DND-41 (cell line): ENCODE results near the gene SOWAHA.
"Not testable (repeated sequence)": the region's sequence is repeated elsewhere in the genome, so short reads cannot be mapped to it uniquely, and the experiment has no call there.

ENCODE experiments used
- EZH2 ChIP-seq: IDR thresholded peaks from 3 replicates; pipeline ENCODE4 v1.6.1; 2012; ENCODE audit warnings: borderline replicate concordance, low read depth, mild to moderate bottlenecking, moderate library complexity, low read length, inconsistent platforms; ENCODE audit not compliant: severe bottlenecking
- TF ChIP-seq, protein P1 (sequence below): IDR thresholded peaks from 2 replicates; pipeline ENCODE4 v1.5.1; 2012; ENCODE audit warnings: borderline replicate concordance, low read length, moderate library complexity, mild to moderate bottlenecking; ENCODE audit not compliant: poor library complexity, severe bottlenecking; ENCODE audit errors: extremely low read depth

DNA sequence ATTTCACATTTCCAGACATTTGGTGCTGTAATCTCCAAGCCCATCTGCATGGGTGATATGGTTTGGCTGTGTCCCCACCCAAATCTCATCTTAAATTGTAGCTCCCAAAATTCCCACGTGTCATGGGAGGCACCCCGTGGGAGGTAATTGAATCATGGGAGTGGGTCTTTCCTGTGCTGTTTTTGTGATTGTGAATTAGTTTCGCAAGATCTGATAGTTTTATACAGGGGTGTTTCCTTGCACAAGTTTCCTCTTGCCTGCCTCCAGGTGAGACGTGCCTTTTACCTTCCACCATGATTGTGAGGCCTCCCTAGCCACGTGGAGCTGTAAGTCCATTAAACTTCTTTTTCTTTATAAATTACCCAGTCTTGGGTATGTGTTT, 10.4 kb upstream of the SOWAHA start:
- not testable (repeated sequence) for TF ChIP-seq EZH2
- TF ChIP-seq, protein P1, sequence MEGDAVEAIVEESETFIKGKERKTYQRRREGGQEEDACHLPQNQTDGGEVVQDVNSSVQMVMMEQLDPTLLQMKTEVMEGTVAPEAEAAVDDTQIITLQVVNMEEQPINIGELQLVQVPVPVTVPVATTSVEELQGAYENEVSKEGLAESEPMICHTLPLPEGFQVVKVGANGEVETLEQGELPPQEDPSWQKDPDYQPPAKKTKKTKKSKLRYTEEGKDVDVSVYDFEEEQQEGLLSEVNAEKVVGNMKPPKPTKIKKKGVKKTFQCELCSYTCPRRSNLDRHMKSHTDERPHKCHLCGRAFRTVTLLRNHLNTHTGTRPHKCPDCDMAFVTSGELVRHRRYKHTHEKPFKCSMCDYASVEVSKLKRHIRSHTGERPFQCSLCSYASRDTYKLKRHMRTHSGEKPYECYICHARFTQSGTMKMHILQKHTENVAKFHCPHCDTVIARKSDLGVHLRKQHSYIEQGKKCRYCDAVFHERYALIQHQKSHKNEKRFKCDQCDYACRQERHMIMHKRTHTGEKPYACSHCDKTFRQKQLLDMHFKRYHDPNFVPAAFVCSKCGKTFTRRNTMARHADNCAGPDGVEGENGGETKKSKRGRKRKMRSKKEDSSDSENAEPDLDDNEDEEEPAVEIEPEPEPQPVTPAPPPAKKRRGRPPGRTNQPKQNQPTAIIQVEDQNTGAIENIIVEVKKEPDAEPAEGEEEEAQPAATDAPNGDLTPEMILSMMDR, result not testable (repeated sequence)
